GM21515 (cell line): ENCODE data around the gene SPTLC1.

Experiments
- ATAC-seq: cut with Tn5 transposase; IDR thresholded peaks from one replicate; pipeline ENCODE4 v1.9.1; 2021; ENCODE audit not compliant: unreplicated experiment

SPTLC1 gene

DNA sequence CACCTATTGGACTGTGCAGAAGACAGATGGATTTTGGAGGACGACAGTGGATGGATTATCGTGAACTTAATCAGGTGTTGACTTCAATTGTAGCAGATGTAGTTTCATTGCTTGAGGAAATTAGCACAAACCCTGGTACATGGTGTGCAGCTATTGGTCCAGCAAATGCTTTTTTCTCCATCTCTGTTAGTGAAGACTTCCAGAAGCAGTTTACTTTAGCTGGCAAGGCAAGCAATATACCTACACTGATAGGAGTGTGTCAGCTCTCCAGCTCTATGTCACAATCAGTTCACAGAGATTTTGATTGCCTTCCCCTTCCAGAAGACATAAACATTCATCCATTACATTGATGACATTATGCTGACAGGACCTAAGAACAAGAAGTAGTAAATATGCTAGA lies 129.5 kb downstream of the SPTLC1 start:
- ATAC-seq, result no peak
